ENCODE data around the gene ABCA3.
A peak's percentile ranks its signal among the peaks of the same experiment; 100 is the strongest.

Gene ABCA3

DNA sequence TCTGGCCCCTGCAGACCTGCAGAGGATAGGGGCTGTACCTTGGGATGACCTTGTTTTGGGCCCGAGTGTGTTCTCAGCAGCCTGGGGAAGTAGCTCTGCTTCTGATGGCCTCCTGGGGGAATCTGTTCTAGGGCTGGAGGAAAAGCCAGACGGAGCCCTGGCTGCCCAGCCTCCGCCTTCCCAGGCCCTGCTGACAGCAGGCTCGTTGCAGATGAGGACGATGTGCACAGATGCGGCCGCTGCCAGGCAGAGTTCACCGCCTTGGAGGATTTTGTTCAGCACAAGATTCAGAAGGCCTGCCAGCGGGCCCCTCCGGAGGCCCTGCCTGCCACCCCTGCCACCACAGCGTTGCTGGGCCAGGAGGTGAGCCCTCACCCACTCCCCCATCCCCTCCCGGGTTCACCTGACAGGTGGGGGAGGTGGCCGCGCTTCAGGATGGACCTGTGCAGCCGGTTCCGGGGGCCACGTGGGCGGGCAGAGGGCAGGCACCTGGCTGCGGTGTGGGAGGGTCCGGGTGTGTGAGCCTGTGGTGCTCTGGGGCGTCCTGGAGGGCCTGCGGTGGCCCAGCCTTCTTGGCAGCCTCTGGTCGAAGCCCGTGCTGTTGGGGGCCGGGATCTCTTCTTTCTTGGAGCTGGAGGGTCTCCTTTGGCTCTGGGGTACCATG is 112.2 kb downstream of the ABCA3 start:
- H3K36me3 Mint-ChIP-seq (ENCODE audit: low read depth): peaks cover 4% of the 10 kb centered on the region
- H3K9me3 Mint-ChIP-seq: no peaks in the 10 kb centered on the region
- no peak for TF ChIP-seq CTCF (IDR thresholded peaks at IDR 0.05; ENCODE audit: unreplicated experiment in 3 of 3)
- H3K4me3 Mint-ChIP-seq: no peak overlapping the region
- no peaks in the 10 kb centered on the region for H3K4me1 Mint-ChIP-seq
- no peaks in the 10 kb centered on the region for H3K27me3 Mint-ChIP-seq (ENCODE audit: low read depth)
- no peak overlapping the region for H3K27ac Mint-ChIP-seq

- Mint-ChIP-seq H3K9me3 (no peaks in the 10 kb centered on the region), H3K27me3 (ENCODE audit: low read depth) (no peaks in the 10 kb centered on the region), H3K27ac (no peak overlapping the region), H3K36me3 (ENCODE audit: low read depth) (peaks cover 4% of the 10 kb centered on the region), H3K4me1 (no peaks in the 10 kb centered on the region), H3K4me3 (peak overlapping the region; percentile 42 to 74 (median 59))
- TF ChIP-seq CTCF (IDR thresholded peaks at IDR 0.05; ENCODE audit: unreplicated experiment in 3 of 3): no peak
Observed at GRCh38 chr16:2226918-2227317, 113.6 kb downstream of the ABCA3 start.

- Mint-ChIP-seq H3K9me3 (no peaks in the 10 kb centered on the region), H3K27ac (no peak overlapping the region), H3K4me3 (peak overlapping the region; percentile 42 to 74 (median 72)), H3K27me3 (ENCODE audit: low read depth) (no peaks in the 10 kb centered on the region), H3K36me3 (ENCODE audit: low read depth) (peaks cover 4% of the 10 kb centered on the region), H3K4me1 (no peaks in the 10 kb centered on the region)
- TF ChIP-seq CTCF (IDR thresholded peaks at IDR 0.05; ENCODE audit: unreplicated experiment in 3 of 3): no peak
Observed at GRCh38 chr16:2226245-2226793, 114.2 kb downstream of the ABCA3 start.
